ENCODE measurements around the gene DNAJB4. TPM values are rescaled to one million over a fixed set of nuclear protein-coding genes. Genes with fewer than 3 reads are reported as not detected.

Gene DNAJB4
- total and polyA plus RNA-seq, 2 experiments from 2014 or later: 12.4 to 12.9 TPM

DNA sequence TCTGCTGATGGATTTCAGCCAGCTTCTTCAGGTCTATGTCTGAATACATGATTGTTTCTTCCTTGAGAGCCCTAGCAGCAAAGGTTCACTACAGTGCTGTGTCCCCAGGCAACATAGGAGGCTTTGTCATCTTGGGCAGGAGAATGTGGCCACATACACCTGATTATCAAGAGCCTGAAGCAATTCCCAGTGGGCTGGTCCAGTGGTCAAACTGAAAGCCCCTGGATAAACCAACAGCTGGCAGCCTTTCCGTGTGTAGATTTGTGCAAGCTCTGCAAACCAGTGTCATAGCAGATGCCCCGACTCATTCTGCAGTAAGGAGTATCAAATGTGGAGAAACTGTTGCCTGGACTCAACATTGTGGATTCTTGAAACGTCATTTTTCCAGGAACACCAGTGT, 38.7 kb downstream of the DNAJB4 start:
- H3K4me1 ChIP-seq (ENCODE audit: insufficient read depth): peaks cover 22% of the 10 kb centered on the region
- Mint-ChIP-seq H3K9me3 (no peaks in the 10 kb centered on the region), H3K27ac (no peak overlapping the region), H3K36me3 (ENCODE audit: low read depth) (no peaks in the 10 kb centered on the region), H3K4me1 (peaks cover 25% of the 10 kb centered on the region), H3K27me3 (ENCODE audit: insufficient read depth, low read depth, poor library complexity) (peaks cover 21% of the 10 kb centered on the region), H3K4me3 (no peak overlapping the region)
- H3K4me3 ChIP-seq: no peak overlapping the region
- no peak for TF ChIP-seq POLR2AphosphoS5 (IDR thresholded peaks at IDR 0.05; ENCODE audit: low read depth)
- TF ChIP-seq, protein P1, sequence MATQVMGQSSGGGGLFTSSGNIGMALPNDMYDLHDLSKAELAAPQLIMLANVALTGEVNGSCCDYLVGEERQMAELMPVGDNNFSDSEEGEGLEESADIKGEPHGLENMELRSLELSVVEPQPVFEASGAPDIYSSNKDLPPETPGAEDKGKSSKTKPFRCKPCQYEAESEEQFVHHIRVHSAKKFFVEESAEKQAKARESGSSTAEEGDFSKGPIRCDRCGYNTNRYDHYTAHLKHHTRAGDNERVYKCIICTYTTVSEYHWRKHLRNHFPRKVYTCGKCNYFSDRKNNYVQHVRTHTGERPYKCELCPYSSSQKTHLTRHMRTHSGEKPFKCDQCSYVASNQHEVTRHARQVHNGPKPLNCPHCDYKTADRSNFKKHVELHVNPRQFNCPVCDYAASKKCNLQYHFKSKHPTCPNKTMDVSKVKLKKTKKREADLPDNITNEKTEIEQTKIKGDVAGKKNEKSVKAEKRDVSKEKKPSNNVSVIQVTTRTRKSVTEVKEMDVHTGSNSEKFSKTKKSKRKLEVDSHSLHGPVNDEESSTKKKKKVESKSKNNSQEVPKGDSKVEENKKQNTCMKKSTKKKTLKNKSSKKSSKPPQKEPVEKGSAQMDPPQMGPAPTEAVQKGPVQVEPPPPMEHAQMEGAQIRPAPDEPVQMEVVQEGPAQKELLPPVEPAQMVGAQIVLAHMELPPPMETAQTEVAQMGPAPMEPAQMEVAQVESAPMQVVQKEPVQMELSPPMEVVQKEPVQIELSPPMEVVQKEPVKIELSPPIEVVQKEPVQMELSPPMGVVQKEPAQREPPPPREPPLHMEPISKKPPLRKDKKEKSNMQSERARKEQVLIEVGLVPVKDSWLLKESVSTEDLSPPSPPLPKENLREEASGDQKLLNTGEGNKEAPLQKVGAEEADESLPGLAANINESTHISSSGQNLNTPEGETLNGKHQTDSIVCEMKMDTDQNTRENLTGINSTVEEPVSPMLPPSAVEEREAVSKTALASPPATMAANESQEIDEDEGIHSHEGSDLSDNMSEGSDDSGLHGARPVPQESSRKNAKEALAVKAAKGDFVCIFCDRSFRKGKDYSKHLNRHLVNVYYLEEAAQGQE (IDR thresholded peaks at IDR 0.05; ENCODE audit: unreplicated experiment): no peak
- TF ChIP-seq EZH2 (IDR thresholded peaks at IDR 0.05; ENCODE audit: low read depth, unreplicated experiment): no peak
- no peak for TF ChIP-seq EZH2phosphoT487 (IDR thresholded peaks at IDR 0.05; ENCODE audit: unreplicated experiment)
- no peak for TF ChIP-seq CTCF (conservative IDR thresholded peaks at IDR 0.05; ENCODE audit: low read depth in 2 of 2)
- TF ChIP-seq JUNB (IDR thresholded peaks at IDR 0.05; ENCODE audit: unreplicated experiment): no peak
- TF ChIP-seq ZNF114 (CRISPR knock-in tag; IDR thresholded peaks at IDR 0.05): no peak
- TF ChIP-seq, protein P2, sequence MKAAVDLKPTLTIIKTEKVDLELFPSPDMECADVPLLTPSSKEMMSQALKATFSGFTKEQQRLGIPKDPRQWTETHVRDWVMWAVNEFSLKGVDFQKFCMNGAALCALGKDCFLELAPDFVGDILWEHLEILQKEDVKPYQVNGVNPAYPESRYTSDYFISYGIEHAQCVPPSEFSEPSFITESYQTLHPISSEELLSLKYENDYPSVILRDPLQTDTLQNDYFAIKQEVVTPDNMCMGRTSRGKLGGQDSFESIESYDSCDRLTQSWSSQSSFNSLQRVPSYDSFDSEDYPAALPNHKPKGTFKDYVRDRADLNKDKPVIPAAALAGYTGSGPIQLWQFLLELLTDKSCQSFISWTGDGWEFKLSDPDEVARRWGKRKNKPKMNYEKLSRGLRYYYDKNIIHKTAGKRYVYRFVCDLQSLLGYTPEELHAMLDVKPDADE (IDR thresholded peaks at IDR 0.05): no peak
- TF ChIP-seq NANOG (IDR thresholded peaks at IDR 0.05; ENCODE audit: borderline replicate concordance): no peak
- no peaks in the 10 kb centered on the region for H3K9me2 ChIP-seq (ENCODE audit: insufficient read depth)
- no peaks in the 10 kb centered on the region for H4K20me1 ChIP-seq (replicated peaks; ENCODE audit: insufficient read depth)
- no peak overlapping the region for H2AFZ ChIP-seq
- H3F3A ChIP-seq (replicated peaks; ENCODE audit: low read depth): 0 out of 2 replicates have a peak, but pooled peaks cover 4% of the 10 kb centered on the region
- H3K27ac ChIP-seq (ENCODE audit: low read depth): no peak overlapping the region
- no peaks in the 10 kb centered on the region for H3K79me2 ChIP-seq (replicated peaks; ENCODE audit: insufficient read depth)
- peaks cover 42% of the 10 kb centered on the region for H3K27me3 ChIP-seq (ENCODE audit: insufficient read depth)
- DNase-seq (ENCODE audit: low spot score) (no peak), ATAC-seq (no peak)
- no peak overlapping the region for H3K4me2 ChIP-seq
- H3K36me3 ChIP-seq (ENCODE audit: insufficient read depth): no peaks in the 10 kb centered on the region

Data from GM23338 (cell line).